ENCODE measurements around the gene CCDC191. TPM values are rescaled to one million over a fixed set of nuclear protein-coding genes. Genes with fewer than 3 reads are reported as not detected.

Gene CCDC191
- total and polyA plus RNA-seq, 2 of the 4 experiments (the other 2 are of a cell fraction): 0.72 to 1.1 TPM

DNA sequence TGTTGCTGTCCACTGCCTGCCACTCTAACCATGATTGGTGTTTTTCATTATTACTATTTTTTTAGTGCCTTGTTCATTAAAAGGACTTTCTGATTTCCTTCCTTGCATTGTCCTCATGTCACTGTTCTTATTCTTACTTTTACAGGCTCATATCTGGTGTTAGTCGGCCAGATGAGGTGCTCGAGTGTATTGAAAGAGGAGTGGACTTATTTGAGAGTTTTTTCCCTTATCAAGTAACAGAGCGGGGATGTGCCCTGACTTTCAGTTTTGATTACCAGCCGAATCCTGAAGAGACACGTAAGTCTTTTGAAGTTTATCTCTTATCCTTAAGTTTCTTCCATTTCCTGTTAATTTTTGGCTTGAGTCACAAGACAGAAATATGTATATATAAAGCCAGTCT, 23.4 kb upstream of the CCDC191 start:
- TF ChIP-seq RFX5 (IDR thresholded peaks at IDR 0.05; ENCODE audit: low read depth, low read length) (no peak), BHLHE40 (IDR thresholded peaks at IDR 0.05; ENCODE audit: low read depth, low read length) (no peak), MAFK (IDR thresholded peaks at IDR 0.05; ENCODE audit: low read depth, low read length) (no peak), RAD21 (IDR thresholded peaks at IDR 0.05; ENCODE audit: low read length) (no peak), CTCF (conservative IDR thresholded peaks at IDR 0.05; ENCODE audit: low read depth, low read length) (no peak), FOS (IDR thresholded peaks at IDR 0.05; ENCODE audit: low read depth, low read length) (no peak), POLR2A (IDR thresholded peaks at IDR 0.05; ENCODE audit: low read depth, low read length) (no peak)
- no CpG with 5 or more reads among the region's 5 CpGs for WGBS, 2 experiments (ENCODE audit: extremely low coverage in 2 of 2, insufficient read length in 1 of 2)
- Histone ChIP-seq H3K23ac (ENCODE audit: low read depth, low read length) (peak overlapping the region; percentile 97; the same call in 1 of the 2 replicates), H3K4me3 (ENCODE audit: insufficient read depth, low read depth, low read length) (peak overlapping the region; percentile 26; the same call in 1 of the 2 replicates), H4K91ac (ENCODE audit: insufficient read depth, low read depth, low read length) (peak overlapping the region; percentile 34; the same call in 1 of the 2 replicates), H2AFZ (replicated peaks; ENCODE audit: low read length, poor library complexity) (no peak overlapping the region), H4K20me1 (ENCODE audit: insufficient read depth, low read length) (no peaks in the 10 kb centered on the region), H2BK5ac (ENCODE audit: low read depth, low read length, poor library complexity, severe bottlenecking) (peak overlapping the region; percentile 85), H3K36me3 (ENCODE audit: control insufficient read depth, insufficient read depth, low read length) (peaks cover 11% of the 10 kb centered on the region), H3K9ac (ENCODE audit: low read depth, low read length) (peak overlapping the region; percentile 87), H4K8ac (ENCODE audit: low read depth in 2 of 2, low read length in 2 of 2) (peak overlapping the region; percentile 14 to 43), H3K14ac (replicated peaks; ENCODE audit: low read depth, low read length) (peak overlapping the region; percentile 86), H3K9me1 (ENCODE audit: insufficient read depth, low read length) (0 out of 2 replicates have a peak, but pooled peaks cover 4% of the 10 kb centered on the region), H2BK15ac (ENCODE audit: low read depth, low read length) (peak overlapping the region; percentile 37; the same call in 1 of the 3 replicates), H2AK5ac (ENCODE audit: low read depth, low read length) (peak overlapping the region; percentile 82), H3K27ac (ENCODE audit: insufficient read depth, low read length) (peak overlapping the region; percentile 82), H3K4ac (ENCODE audit: low read depth, low read length) (peak overlapping the region; percentile 87), H2AK9ac (replicated peaks; ENCODE audit: low read depth, low read length, poor library complexity) (no peak overlapping the region), H3K56ac (ENCODE audit: extremely low read depth, insufficient read depth, low read length) (peak overlapping the region; percentile 65; the same call in 1 of the 2 replicates), H3K27me3 (ENCODE audit: control insufficient read depth, insufficient read depth, low read length) (no peaks in the 10 kb centered on the region), H3K18ac (ENCODE audit: low read depth, low read length) (peak overlapping the region; percentile 55; the same call in 1 of the 2 replicates), H3K79me1 (ENCODE audit: low read depth in 1 of 2, low read length in 2 of 2) (no peaks in the 10 kb centered on the region; a peak in 1 of 4 replicates), H3K9me3 (ENCODE audit: control insufficient read depth, insufficient read depth, low read length) (no peaks in the 10 kb centered on the region), H2BK120ac (ENCODE audit: low read depth, low read length) (peak overlapping the region; percentile 62), H3K4me1 (ENCODE audit: control insufficient read depth, insufficient read depth, low read length) (peaks cover 6% of the 10 kb centered on the region), H2BK20ac (ENCODE audit: low read depth, low read length) (peak overlapping the region; percentile 81), H3K4me2 (ENCODE audit: low read depth, low read length) (peak overlapping the region; percentile 76), H4K5ac (ENCODE audit: low read depth, low read length) (peak overlapping the region; percentile 33; the same call in 1 of the 2 replicates)
- intact Hi-C loops (cut with micrococcal nuclease) (loop anchor here (5.0 kb wide), 1 partner anchor 332 kb away; the partner anchor contains the start of genes ATP6V1A and NAA50), dilution Hi-C loops (cut with HindIII; ENCODE audit: low sequenced_read_pairs, unreplicated experiment) (no loop called here), in situ Hi-C loops (cut with MboI; ENCODE audit: low sequenced_read_pairs) (no loop called here)
- ChIA-PET CTCF (no interaction called here), POLR2A (ENCODE audit: unreplicated experiment) (no interaction called here)
- peak; percentile 72 for DNase-seq
- BruUV-seq (replicated peaks): no TSS peak
- peak; percentile 75 for ATAC-seq (ENCODE audit: low read depth)
